DOHH2 (cell line): ENCODE data around the gene G6PD.

ENCODE experiments used
- CTCF ChIP-seq: fragments of 200-600 bp; sonication (generic); IDR thresholded peaks from one replicate; pipeline ENCODE4 v1.5.1; 2014; ENCODE audit warnings: antibody characterized with exemption, mild to moderate bottlenecking, low read depth, low read length; ENCODE audit not compliant: poor library complexity, severe bottlenecking
- EZH2phosphoT487 ChIP-seq: fragments of 200-600 bp; sonication (generic); IDR thresholded peaks from 2 replicates; pipeline ENCODE4 v1.6.1; 2017; ENCODE audit warnings: borderline replicate concordance, mild to moderate bottlenecking, antibody characterized with exemption, low read length, moderate library complexity, mixed read lengths

- TF ChIP-seq CTCF (no peak), EZH2phosphoT487 (no peak)
These were observed 56.6 kb downstream of the G6PD start for GRCh38 chrX:154490021-154490413.
